WTC11 (cell line): ENCODE results near the gene RMND5B. TPM values are rescaled to one million over a fixed set of nuclear protein-coding genes. Genes with fewer than 3 reads are reported as not detected.
A peak's percentile ranks its signal among the peaks of the same experiment; 100 is the strongest.

ENCODE experiments used
- ATAC-seq: fragments of 200-7000 bp; cut with Tn5 transposase; 2 replicates; pipeline ENCODE4 v1.10.0; 2021; ENCODE audit warnings: mild to moderate bottlenecking, moderate library complexity
- CTCF ChIA-PET: fragments of 300-600 bp; sonication (Branson Sonifier 250); formaldehyde crosslinking; loops from one replicate; lab custom pipeline; 2021; ENCODE audit warnings: antibody characterized with exemption; lab: Charles Lee
- POLR2A ChIA-PET: fragments of 350-600 bp; sonication (Branson Sonifier 250); formaldehyde crosslinking; loops from one replicate; lab custom pipeline; 2021; ENCODE audit warnings: antibody characterized with exemption; lab: Charles Lee
- DNase-seq: peaks from one replicate; pipeline ENCODE4 v3.0.0; 2021; ENCODE audit warnings: low spot score
- H3K27ac Mint-ChIP-seq: 2 replicates; pipeline ENCODE4 v1.8.0; 2021; ENCODE audit warnings: mixed read lengths
- H3K27me3 Mint-ChIP-seq: 2 replicates; pipeline ENCODE4 v1.8.0; 2021; ENCODE audit warnings: low read depth, mild to moderate bottlenecking, moderate library complexity, mixed read lengths
- H3K36me3 Mint-ChIP-seq: 2 replicates; pipeline ENCODE4 v1.8.0; 2021; ENCODE audit warnings: mixed read lengths
- H3K4me1 Mint-ChIP-seq: 2 replicates; pipeline ENCODE4 v1.8.0; 2022; ENCODE audit warnings: mixed read lengths
- H3K4me3 Mint-ChIP-seq: 2 replicates; pipeline ENCODE4 v1.8.0; 2021; ENCODE audit warnings: mild to moderate bottlenecking, moderate library complexity, mixed read lengths
- H3K9me3 Mint-ChIP-seq: 2 replicates; pipeline ENCODE4 v1.8.0; 2021; ENCODE audit warnings: mixed read lengths
- ARID4B ChIP-seq: sonication (generic); formaldehyde crosslinking; IDR thresholded peaks from 2 replicates; pipeline ENCODE4 v1.8.0; 2023; ENCODE audit warnings: missing genetic modification reagents, mild to moderate bottlenecking, borderline replicate concordance
- ATF1 ChIP-seq: sonication (generic); formaldehyde crosslinking; IDR thresholded peaks from 2 replicates; pipeline ENCODE4 v1.8.1; 2023; ENCODE audit warnings: mild to moderate bottlenecking, moderate library complexity, missing genetic modification reagents
- ATF2 ChIP-seq: sonication (generic); formaldehyde crosslinking; IDR thresholded peaks from 2 replicates; pipeline ENCODE4 v1.8.1; 2022; ENCODE audit warnings: low read depth, missing genetic modification reagents, borderline replicate concordance
- CBFB ChIP-seq: sonication (generic); formaldehyde crosslinking; IDR thresholded peaks from 2 replicates; pipeline ENCODE4 v1.8.1; 2022; ENCODE audit warnings: mild to moderate bottlenecking, low read depth, missing genetic modification reagents
- CREB1 ChIP-seq: sonication (generic); formaldehyde crosslinking; IDR thresholded peaks from 2 replicates; pipeline ENCODE4 v1.8.0; 2023; ENCODE audit warnings: mild to moderate bottlenecking, missing genetic modification reagents
- FOXJ3 ChIP-seq: sonication (generic); formaldehyde crosslinking; IDR thresholded peaks from 2 replicates; pipeline ENCODE4 v1.9.0; 2021; ENCODE audit warnings: missing genetic modification reagents, mild to moderate bottlenecking, borderline replicate concordance
- GRHL2 ChIP-seq: fragments of 250-450 bp; sonication (Bioruptor Pico); IDR thresholded peaks from 2 replicates; pipeline ENCODE4 v1.8.0; 2022; ENCODE audit warnings: mild to moderate bottlenecking, moderate library complexity; ENCODE audit not compliant: insufficient replicate concordance, severe bottlenecking
- IRF2 ChIP-seq: sonication (generic); formaldehyde crosslinking; IDR thresholded peaks from 2 replicates; pipeline ENCODE4 v1.8.0; 2022; ENCODE audit warnings: low read depth, missing genetic modification reagents, borderline replicate concordance
- JUN ChIP-seq: sonication (generic); formaldehyde crosslinking; IDR thresholded peaks from 2 replicates; pipeline ENCODE4 v1.8.0; 2023; ENCODE audit warnings: mild to moderate bottlenecking, missing genetic modification reagents
- MLX ChIP-seq: sonication (generic); formaldehyde crosslinking; IDR thresholded peaks from 2 replicates; pipeline ENCODE4 v1.8.1; 2023; ENCODE audit warnings: mild to moderate bottlenecking, missing genetic modification reagents, moderate library complexity
- NR1H2 ChIP-seq: sonication (generic); formaldehyde crosslinking; IDR thresholded peaks from 2 replicates; pipeline ENCODE4 v1.9.0; 2021; ENCODE audit warnings: mild to moderate bottlenecking, moderate library complexity, missing genetic modification reagents
- NR2C2 ChIP-seq: sonication (generic); formaldehyde crosslinking; IDR thresholded peaks from 2 replicates; pipeline ENCODE4 v1.8.0; 2022; ENCODE audit warnings: mild to moderate bottlenecking, missing genetic modification reagents
- NR3C1 ChIP-seq: sonication (generic); formaldehyde crosslinking; conservative IDR thresholded peaks from 2 replicates; pipeline ENCODE4 v1.8.1; 2023; ENCODE audit warnings: low read depth, mild to moderate bottlenecking, missing genetic modification reagents
- RELA ChIP-seq: sonication (generic); formaldehyde crosslinking; IDR thresholded peaks from 2 replicates; pipeline ENCODE4 v1.8.1; 2022; ENCODE audit warnings: missing genetic modification reagents, mild to moderate bottlenecking, borderline replicate concordance
- SMAD3 ChIP-seq: sonication (generic); formaldehyde crosslinking; IDR thresholded peaks from 2 replicates; pipeline ENCODE4 v1.8.0; 2022; ENCODE audit warnings: missing genetic modification reagents, mild to moderate bottlenecking, borderline replicate concordance
- STAT6 ChIP-seq: sonication (generic); formaldehyde crosslinking; conservative IDR thresholded peaks from 2 replicates; pipeline ENCODE4 v1.8.1; 2023; ENCODE audit warnings: mild to moderate bottlenecking, low read depth, missing genetic modification reagents, moderate library complexity
- USF2 ChIP-seq: sonication (generic); formaldehyde crosslinking; IDR thresholded peaks from 2 replicates; pipeline ENCODE4 v1.8.1; 2023; ENCODE audit warnings: mild to moderate bottlenecking, missing genetic modification reagents, moderate library complexity
- ZNF423 ChIP-seq: fragments of 250-450 bp; sonication (Bioruptor Pico); IDR thresholded peaks from 2 replicates; pipeline ENCODE4 v2.1.2; 2022; ENCODE audit warnings: mild to moderate bottlenecking, moderate library complexity
- ZNF512 ChIP-seq: sonication (generic); formaldehyde crosslinking; IDR thresholded peaks from 2 replicates; pipeline ENCODE4 v1.8.1; 2022; ENCODE audit warnings: missing genetic modification reagents, borderline replicate concordance
- total RNA-seq: library from RNA; stranded (reverse); gene quantifications from 3 replicates; pipeline ENCODE4 v1.2.3, GENCODE V29; 2021

The RMND5B gene
- total RNA-seq, 1 experiment from 2014 or later, result 93.3 TPM

GRCh38 chr5:178081571-178082243 lies 49.1 kb upstream of the RMND5B start:
- POLR2A ChIA-PET, result interaction anchor here (0.6 to 1.3 kb wide), 2 partner anchors 52 to 72 kb away, joined by 3 read pairs; partner anchors contain the start of gene NHP2
- Mint-ChIP-seq H3K9me3 (no peaks in the 10 kb centered on the region), H3K4me1 (peaks cover 42% of the 10 kb centered on the region), H3K27ac (no peak overlapping the region; the same call in 1 of the 2 replicates), H3K36me3 (no peaks in the 10 kb centered on the region), H3K4me3 (no peak overlapping the region), H3K27me3 (no peaks in the 10 kb centered on the region)
- CTCF ChIA-PET, result interaction anchor here (0.6 to 8.9 kb wide), 5 partner anchors 18 to 138 kb away, joined by 3 to 131 read pairs (median 4); partner anchors contain the start of gene NHP2
- TF ChIP-seq CBFB (CRISPR knock-in tag) (no peak), FOXJ3 (CRISPR knock-in tag) (no peak), IRF2 (CRISPR knock-in tag) (no peak), MLX (no peak), GRHL2 (CRISPR knock-in tag) (no peak), ZNF512 (no peak), CREB1 (CRISPR knock-in tag) (no peak), USF2 (CRISPR knock-in tag) (no peak), ATF1 (CRISPR knock-in tag) (no peak), NR2C2 (no peak), ZNF423 (no peak), RELA (CRISPR knock-in tag) (no peak), STAT6 (CRISPR knock-in tag) (no peak), JUN (no peak), NR3C1 (CRISPR knock-in tag) (no peak), ATF2 (CRISPR knock-in tag) (no peak), ARID4B (CRISPR knock-in tag) (no peak), NR1H2 (CRISPR knock-in tag) (no peak), SMAD3 (no peak)
- ATAC-seq (peak; percentile 49), DNase-seq (no peak)
